IMR-90 (cell line): ENCODE measurements around the gene TMEM127. TPM values are rescaled to one million over a fixed set of nuclear protein-coding genes. Genes with fewer than 3 reads are reported as not detected.

ENCODE experiments used
- ATAC-seq: fragments of 200-7000 bp; cut with Tn5 transposase; 2 replicates; pipeline ENCODE4 v1.9.1; 2020; ENCODE audit warnings: low read depth, mild to moderate bottlenecking, moderate library complexity
- BruUV-seq: library from RNA; stranded (reverse); fragments of 400-500 nt; replicated peaks from 2 replicates; lab custom pipeline; 2021; lab: Mats Ljungman, UMichigan
- CTCF ChIA-PET: fragments of 300-600 bp; formaldehyde crosslinking; extraction: SDS; loops from one replicate; lab custom pipeline; 2021; ENCODE audit warnings: antibody characterized with exemption; lab: Yijun Ruan, JAX
- POLR2A ChIA-PET: fragments of 300-600 bp; sonication (Branson Sonifier 250); formaldehyde crosslinking; loops from one replicate; lab custom pipeline; 2022; ENCODE audit warnings: antibody characterized with exemption; ENCODE audit not compliant: unreplicated experiment; lab: Charles Lee
- DNase-seq: peaks from one replicate; pipeline ENCODE4 v3.0.0; 2013
- H2AFZ ChIP-seq: replicated peaks from 2 replicates; pipeline ENCODE3; 2013; ENCODE audit warnings: low read length, mild to moderate bottlenecking; ENCODE audit not compliant: poor library complexity
- H2AK5ac ChIP-seq: 2 replicates; pipeline ENCODE4 v1.6.1; 2013; ENCODE audit warnings: low read depth, low read length, inconsistent platforms
- H2AK9ac ChIP-seq: replicated peaks from 2 replicates; pipeline ENCODE3; 2013; ENCODE audit warnings: mild to moderate bottlenecking, low read depth, low read length, moderate library complexity; ENCODE audit not compliant: poor library complexity
- H2BK120ac ChIP-seq: 2 replicates; pipeline ENCODE4 v1.6.1; 2013; ENCODE audit warnings: low read depth, low read length, inconsistent platforms
- H2BK15ac ChIP-seq: 3 replicates; pipeline ENCODE4 v1.6.1; 2013; ENCODE audit warnings: low read depth, low read length, inconsistent platforms
- H2BK20ac ChIP-seq: 2 replicates; pipeline ENCODE4 v1.6.1; 2013; ENCODE audit warnings: low read depth, mild to moderate bottlenecking, inconsistent platforms, low read length, moderate library complexity
- H2BK5ac ChIP-seq: 2 replicates; pipeline ENCODE4 v1.6.1; 2013; ENCODE audit warnings: mild to moderate bottlenecking, low read depth, low read length, inconsistent platforms; ENCODE audit not compliant: poor library complexity, severe bottlenecking
- H3K14ac ChIP-seq: replicated peaks from 2 replicates; pipeline ENCODE4 v1.6.1; 2013; ENCODE audit warnings: low read depth, low read length, inconsistent platforms
- H3K18ac ChIP-seq: 2 replicates; pipeline ENCODE4 v1.6.1; 2013; ENCODE audit warnings: low read depth, low read length, control low read depth
- H3K23ac ChIP-seq: 2 replicates; pipeline ENCODE4 v1.6.1; 2013; ENCODE audit warnings: low read depth, low read length, inconsistent platforms
- H3K27ac ChIP-seq: 2 replicates; pipeline ENCODE4 v1.5.1; 2013; ENCODE audit warnings: mild to moderate bottlenecking, control low read depth, low read length; ENCODE audit not compliant: insufficient read depth
- H3K27me3 ChIP-seq: 2 replicates; pipeline ENCODE4 v1.6.1; 2013; ENCODE audit warnings: low read length; ENCODE audit not compliant: control insufficient read depth, insufficient read depth
- H3K36me3 ChIP-seq: 2 replicates; pipeline ENCODE4 v1.6.1; 2013; ENCODE audit warnings: low read length, mixed read lengths; ENCODE audit not compliant: control insufficient read depth, insufficient read depth
- H3K4ac ChIP-seq: 2 replicates; pipeline ENCODE4 v1.6.1; 2013; ENCODE audit warnings: low read depth, low read length, inconsistent platforms
- H3K4me1 ChIP-seq: 2 replicates; pipeline ENCODE4 v1.6.1; 2013; ENCODE audit warnings: low read length, mixed read lengths; ENCODE audit not compliant: control insufficient read depth, insufficient read depth
- H3K4me2 ChIP-seq: 2 replicates; pipeline ENCODE4 v1.6.1; 2013; ENCODE audit warnings: low read depth, mild to moderate bottlenecking, control low read depth, low read length, moderate library complexity
- H3K4me3 ChIP-seq: 2 replicates; pipeline ENCODE4 v1.5.1; 2013; ENCODE audit warnings: low read depth, mild to moderate bottlenecking, control low read depth, low read length, moderate library complexity; ENCODE audit not compliant: insufficient read depth
- H3K56ac ChIP-seq: 2 replicates; pipeline ENCODE4 v1.6.1; 2013; ENCODE audit warnings: low read length, inconsistent platforms; ENCODE audit not compliant: insufficient read depth; ENCODE audit errors: extremely low read depth
- H3K79me1 ChIP-seq, 2 experiments: 2 replicates each; pipeline ENCODE4 v1.6.1; 2013; ENCODE audit warnings: low read length in 2 of 2, inconsistent platforms in 1 of 2, low read depth in 1 of 2
- H3K9ac ChIP-seq: 2 replicates; pipeline ENCODE4 v1.6.1; 2013; ENCODE audit warnings: low read depth, low read length, control low read depth
- H3K9me1 ChIP-seq: 2 replicates; pipeline ENCODE4 v1.6.1; 2013; ENCODE audit warnings: low read length, inconsistent platforms; ENCODE audit not compliant: insufficient read depth
- H3K9me3 ChIP-seq: 2 replicates; pipeline ENCODE4 v1.6.1; 2013; ENCODE audit warnings: low read length; ENCODE audit not compliant: control insufficient read depth, insufficient read depth
- H4K20me1 ChIP-seq: 2 replicates; pipeline ENCODE4 v1.6.1; 2013; ENCODE audit warnings: low read length, inconsistent platforms; ENCODE audit not compliant: insufficient read depth
- H4K5ac ChIP-seq: 2 replicates; pipeline ENCODE4 v1.6.1; 2013; ENCODE audit warnings: mild to moderate bottlenecking, low read depth, low read length, control low read depth
- H4K8ac ChIP-seq, 2 experiments: 2 replicates each; pipeline ENCODE4 v1.6.1; 2013; ENCODE audit warnings: low read depth in 2 of 2, low read length in 2 of 2, control low read depth in 1 of 2, inconsistent platforms in 1 of 2
- H4K91ac ChIP-seq: 2 replicates; pipeline ENCODE4 v1.6.1; 2013; ENCODE audit warnings: low read depth, low read length, inconsistent platforms; ENCODE audit not compliant: insufficient read depth
- BHLHE40 ChIP-seq: fragments of 150-350 bp; IDR thresholded peaks from 2 replicates; pipeline ENCODE4 v1.6.1; 2016; ENCODE audit warnings: mild to moderate bottlenecking, low read depth, low read length
- CEBPB ChIP-seq: IDR thresholded peaks from 2 replicates; pipeline ENCODE4 v1.6.1; 2012; ENCODE audit warnings: low read depth, low read length, improper control_type of control experiment
- CHD1 ChIP-seq: IDR thresholded peaks from 2 replicates; pipeline ENCODE4 v1.6.1; 2012; ENCODE audit warnings: low read depth, low read length, improper control_type of control experiment
- CTCF ChIP-seq: conservative IDR thresholded peaks from 2 replicates; pipeline ENCODE4 v1.5.1; 2012; ENCODE audit warnings: mild to moderate bottlenecking, low read depth, low read length, improper control_type of control experiment
- FOS ChIP-seq: fragments of 150-350 bp; IDR thresholded peaks from 2 replicates; pipeline ENCODE4 v1.6.1; 2016; ENCODE audit warnings: low read depth, low read length
- MAFK ChIP-seq: IDR thresholded peaks from 2 replicates; pipeline ENCODE4 v1.6.1; 2012; ENCODE audit warnings: low read depth, low read length, improper control_type of control experiment
- MAZ ChIP-seq: IDR thresholded peaks from 2 replicates; pipeline ENCODE4 v1.6.1; 2012; ENCODE audit warnings: low read depth, mild to moderate bottlenecking, low read length, improper control_type of control experiment, moderate library complexity, borderline replicate concordance
- MXI1 ChIP-seq: IDR thresholded peaks from 2 replicates; pipeline ENCODE4 v1.6.1; 2012; ENCODE audit warnings: low read depth, mild to moderate bottlenecking, low read length, moderate library complexity, borderline replicate concordance
- NFE2L2 ChIP-seq: fragments of 150-350 bp; IDR thresholded peaks from 2 replicates; pipeline ENCODE4 v1.6.1; 2016; ENCODE audit warnings: low read depth, mild to moderate bottlenecking, low read length
- POLR2A ChIP-seq: IDR thresholded peaks from 2 replicates; pipeline ENCODE4 v1.6.1; 2012; ENCODE audit warnings: mild to moderate bottlenecking, low read depth, low read length
- RCOR1 ChIP-seq: IDR thresholded peaks from 2 replicates; pipeline ENCODE4 v1.6.1; 2012; ENCODE audit warnings: mild to moderate bottlenecking, low read length, improper control_type of control experiment; ENCODE audit not compliant: insufficient replicate concordance
- RFX5 ChIP-seq: IDR thresholded peaks from 2 replicates; pipeline ENCODE4 v1.8.0; 2012; ENCODE audit warnings: low read depth, mild to moderate bottlenecking, low read length, moderate library complexity
- SMC3 ChIP-seq: fragments of 150-350 bp; IDR thresholded peaks from 2 replicates; pipeline ENCODE4 v1.6.1; 2016; ENCODE audit warnings: low read depth, mild to moderate bottlenecking, antibody characterized with exemption, low read length, moderate library complexity
- USF2 ChIP-seq: fragments of 150-350 bp; IDR thresholded peaks from 2 replicates; pipeline ENCODE4 v1.6.1; 2017; ENCODE audit warnings: mild to moderate bottlenecking, antibody characterized with exemption, low read length, low read depth
- WGBS, 2 experiments: methylation state at CpG; one replicate each; pipeline versions ENCODE4 v1.1.5 to v1.1.7; 2013; ENCODE audit warnings: missing lambda C conversion rate in 2 of 2; ENCODE audit not compliant: insufficient read length in 1 of 2; ENCODE audit errors: extremely low coverage in 2 of 2; 5-methylcytosine and 5-hydroxymethylcytosine counted together
- dilution Hi-C: fragments of 300-500 bp; cut with HindIII; formaldehyde crosslinking; loops from one replicate; pipeline ENCODE4 v1.14.3; 2018; ENCODE audit warnings: low sequenced_read_pairs; ENCODE audit not compliant: unreplicated experiment
- in situ Hi-C: fragments of 300-500 bp; cut with MboI; formaldehyde crosslinking; loops from 3 replicates; pipeline ENCODE4 v1.14.3; 2019; ENCODE audit warnings: low sequenced_read_pairs, inconsistent platforms, mixed read lengths
- intact Hi-C: fragments of 100-400 bp; cut with micrococcal nuclease; formaldehyde crosslinking; loops from 2 replicates; pipeline ENCODE4 v1.10.0; 2022
- polyA plus RNA-seq, 3 experiments: library from polyadenylated mRNA; depleted of rRNA; stranded (reverse); fragments of >200 nt; gene quantifications; 2 replicates each; pipeline ENCODE4 v1.2.3, GENCODE V29; 2012; ENCODE audit warnings: low replicate concordance in 1 of 3
- total RNA-seq: library from RNA; depleted of rRNA; stranded (reverse); fragments of >200 nt; gene quantifications from 2 replicates; pipeline ENCODE4 v1.2.3, GENCODE V29; 2012

TMEM127 gene
- total and polyA plus RNA-seq, 2 of the 4 experiments (the other 2 are of a cell fraction): 35.7 to 47.6 TPM

GRCh38 chr2:96214554-96214953, 51.2 kb downstream of the TMEM127 start:
- Histone ChIP-seq H3K4me2 (no peak overlapping the region), H3K27me3 (no peaks in the 10 kb centered on the region), H3K4me1 (peaks cover 2% of the 10 kb centered on the region; the same call in 1 of the 2 replicates), H3K56ac (no peak overlapping the region), H2AK9ac (no peak overlapping the region), H3K36me3 (no peaks in the 10 kb centered on the region), H2AK5ac (no peak overlapping the region), H2BK120ac (no peak overlapping the region), H3K9me1 (peaks cover 8% of the 10 kb centered on the region), H3K23ac (no peak overlapping the region), H3K4me3 (no peak overlapping the region), H3K14ac (no peak overlapping the region), H4K20me1 (no peaks in the 10 kb centered on the region), H4K5ac (no peak overlapping the region), H3K4ac (no peak overlapping the region), H2AFZ (no peak overlapping the region), H4K91ac (no peak overlapping the region), H2BK20ac (no peak overlapping the region), H3K9ac (no peak overlapping the region), H2BK5ac (no peak overlapping the region), H4K8ac (no peak overlapping the region), H3K9me3 (no peaks in the 10 kb centered on the region), H2BK15ac (no peak overlapping the region), H3K27ac (no peak overlapping the region), H3K18ac (no peak overlapping the region), H3K79me1 (peaks cover 15 to 32% of the 10 kb centered on the region in 2 experiments)
- CTCF ChIA-PET: no interaction called here
- no peak for DNase-seq
- WGBS, 2 experiments: 100% methylated on average over 1 of the region's 4 CpGs; no CpG with 5 or more reads in 1 of the 2 experiments
- intact Hi-C loops (no loop called here), in situ Hi-C loops (no loop called here), dilution Hi-C loops (no loop called here)
- POLR2A ChIA-PET: no interaction called here
- no TSS peak for BruUV-seq
- TF ChIP-seq NFE2L2: no peak
- TF ChIP-seq SMC3: no peak
- no peak for TF ChIP-seq MXI1
- no peak for TF ChIP-seq BHLHE40
- no peak for TF ChIP-seq POLR2A
- TF ChIP-seq CHD1: no peak
- TF ChIP-seq USF2: no peak
- no peak for TF ChIP-seq CEBPB
- no peak for TF ChIP-seq MAFK
- TF ChIP-seq MAZ: no peak
- no peak for TF ChIP-seq RFX5
- TF ChIP-seq CTCF: no peak
- no peak for TF ChIP-seq FOS
- TF ChIP-seq RCOR1: no peak
- no peak for ATAC-seq
